Measurements from ENCODE around the gene CRTC3.

GRCh38 chr15:90683371-90683770 lies 153.6 kb downstream of the CRTC3 start:
- TF ChIP-seq CTCF (IDR thresholded peaks at IDR 0.05) (no peak), POLR2A (IDR thresholded peaks at IDR 0.05) (no peak)

All from testis (tissue), 2 donors.